ENCODE measurements around the gene GHRHR. TPM values are rescaled to one million over a fixed set of nuclear protein-coding genes. Genes with fewer than 3 reads are reported as not detected.

The GHRHR gene
- polyA plus RNA-seq (not detected in 2 replicates), polyA minus RNA-seq (not detected in 2 replicates)

- Histone ChIP-seq H3F3A (ENCODE audit: insufficient read depth, low read length, poor library complexity, severe bottlenecking) (no peaks in the 10 kb centered on the region), H2AFZ (ENCODE audit: low read depth, low read length) (no peak within 1 kb of the TSS), H3K9me3 (ENCODE audit: low read length) (no peaks in the 10 kb centered on the region), H3K36me3 (ENCODE audit: insufficient read depth, low read length) (no peaks in the 10 kb centered on the region), H3K27ac (ENCODE audit: low read length) (no peak within 1 kb of the TSS), H3K9ac (ENCODE audit: low read length) (no peak within 1 kb of the TSS), H3K4me2 (ENCODE audit: low read length) (no peak within 1 kb of the TSS), H3K79me2 (replicated peaks; ENCODE audit: insufficient read depth, low read length) (no peaks in the 10 kb centered on the region), H3K4me3 (ENCODE audit: low read length) (no peak within 1 kb of the TSS), H4K20me1 (ENCODE audit: insufficient read depth) (no peaks in the 10 kb centered on the region), H3K9me2 (ENCODE audit: insufficient read depth, low read length) (no peaks in the 10 kb centered on the region), H3K27me3 (ENCODE audit: insufficient read depth, low read depth, low read length) (no peaks in the 10 kb centered on the region)
- no peak for TF ChIP-seq RAD21 (conservative IDR thresholded peaks at IDR 0.05)
- TF ChIP-seq REST (IDR thresholded peaks at IDR 0.05; ENCODE audit: borderline replicate concordance), result no peak
- no peak for TF ChIP-seq POLR2AphosphoS5 (IDR thresholded peaks at IDR 0.05)
- TF ChIP-seq MXI1 (conservative IDR thresholded peaks at IDR 0.05; ENCODE audit: poor library complexity, severe bottlenecking), result no peak
- TF ChIP-seq SMC3 (conservative IDR thresholded peaks at IDR 0.05; ENCODE audit: poor library complexity), result no peak
- no peak for TF ChIP-seq EZH2 (IDR thresholded peaks at IDR 0.05; ENCODE audit: borderline replicate concordance, insufficient read depth, low read length, poor library complexity, severe bottlenecking)
- no peak for TF ChIP-seq EP300 (conservative IDR thresholded peaks at IDR 0.05; ENCODE audit: poor library complexity, severe bottlenecking)
Measured at GRCh38 chr7:30963842-30964241, at the start of gene GHRHR. GHRHR (plus strand) TSS chr7:30963953; CDS start chr7:30964069, 116 bp downstream.

GRCh38 chr7:30914596-30914995 is 49.2 kb upstream of the GHRHR start:
- TF ChIP-seq RAD21 (conservative IDR thresholded peaks at IDR 0.05) (no peak), SMC3 (conservative IDR thresholded peaks at IDR 0.05; ENCODE audit: poor library complexity) (no peak), EZH2 (IDR thresholded peaks at IDR 0.05; ENCODE audit: borderline replicate concordance, insufficient read depth, low read length, poor library complexity, severe bottlenecking) (no peak), POLR2AphosphoS5 (IDR thresholded peaks at IDR 0.05) (no peak), CTCF (IDR thresholded peaks at IDR 0.05; ENCODE audit: poor library complexity, severe bottlenecking) (no peak), REST (IDR thresholded peaks at IDR 0.05; ENCODE audit: borderline replicate concordance) (no peak), EP300 (conservative IDR thresholded peaks at IDR 0.05; ENCODE audit: poor library complexity, severe bottlenecking) (no peak), MXI1 (conservative IDR thresholded peaks at IDR 0.05; ENCODE audit: poor library complexity, severe bottlenecking) (no peak), TAF1 (IDR thresholded peaks at IDR 0.05; ENCODE audit: low read depth) (no peak)
- Histone ChIP-seq H3K27ac (ENCODE audit: low read length) (no peak overlapping the region), H3K4me3 (ENCODE audit: low read length) (no peak overlapping the region), H3K9me2 (ENCODE audit: insufficient read depth, low read length) (no peaks in the 10 kb centered on the region), H3K79me2 (replicated peaks; ENCODE audit: insufficient read depth, low read length) (no peaks in the 10 kb centered on the region), H2AFZ (ENCODE audit: low read depth, low read length) (no peak overlapping the region), H3K9me3 (ENCODE audit: low read length) (no peaks in the 10 kb centered on the region), H3K4me2 (ENCODE audit: low read length) (no peak overlapping the region), H3F3A (ENCODE audit: insufficient read depth, low read length, poor library complexity, severe bottlenecking) (no peaks in the 10 kb centered on the region), H4K20me1 (ENCODE audit: insufficient read depth) (no peaks in the 10 kb centered on the region), H3K27me3 (ENCODE audit: insufficient read depth, low read depth, low read length) (no peaks in the 10 kb centered on the region), H3K9ac (ENCODE audit: low read length) (no peak overlapping the region), H3K36me3 (ENCODE audit: insufficient read depth, low read length) (no peaks in the 10 kb centered on the region)

Measured in neural cell (in vitro differentiated cells).